Activated CD4-positive, alpha-beta T cell treated with anti-CD3 and anti-CD28 coated beads, Interleukin-2, amount 50 U/mL, for 48 hours (primary cell): Measurements from ENCODE around the gene STAB2.
"Not testable (repeated sequence)": the region's sequence is repeated elsewhere in the genome, so short reads cannot be mapped to it uniquely, and the experiment has no call there.

ENCODE experiments used
- DNase-seq, 2 experiments: peaks; one replicate each; pipeline ENCODE4 v3.0.0-alpha.2; 2020

The STAB2 gene

DNA sequence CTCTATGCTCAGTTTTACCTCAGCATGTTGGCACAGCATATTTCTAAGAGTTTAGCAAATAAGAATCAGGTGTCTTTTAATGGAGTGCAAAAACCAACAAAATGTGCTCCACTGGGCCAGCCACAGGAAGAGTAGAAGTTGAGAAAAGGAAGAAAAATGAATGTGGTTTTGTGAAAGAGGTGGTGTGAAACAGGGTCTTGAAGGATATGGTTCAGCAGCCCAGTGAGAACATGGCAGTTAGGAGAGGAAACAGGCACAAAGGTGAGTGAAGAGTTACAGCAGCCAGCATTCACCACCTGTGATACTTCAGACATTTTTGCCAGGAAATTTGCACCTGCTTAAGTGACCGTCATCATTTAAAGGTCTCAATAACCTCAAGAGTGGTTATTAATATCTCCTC, 2.4 kb downstream of the STAB2 start:
- no peak for DNase-seq

DNA sequence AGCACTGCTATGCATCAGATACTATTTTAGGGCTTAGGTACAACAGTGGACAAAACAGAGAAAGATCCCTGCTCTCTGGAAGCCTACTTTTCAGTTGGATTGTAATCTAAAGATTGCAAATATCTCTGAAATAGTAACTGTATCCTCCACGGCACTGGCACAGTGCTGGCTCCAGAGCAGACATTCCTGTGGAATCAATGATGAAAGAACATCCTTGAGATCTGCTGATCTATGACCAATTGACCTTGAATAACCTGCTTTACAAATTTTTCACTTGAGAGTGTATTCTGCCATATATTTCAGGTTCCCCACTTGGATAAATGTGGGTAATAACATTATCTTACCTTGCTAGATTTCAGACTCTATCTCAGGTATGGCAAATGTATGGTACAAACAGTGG, 3.2 kb downstream of the STAB2 start:
- DNase-seq = no peak

DNA sequence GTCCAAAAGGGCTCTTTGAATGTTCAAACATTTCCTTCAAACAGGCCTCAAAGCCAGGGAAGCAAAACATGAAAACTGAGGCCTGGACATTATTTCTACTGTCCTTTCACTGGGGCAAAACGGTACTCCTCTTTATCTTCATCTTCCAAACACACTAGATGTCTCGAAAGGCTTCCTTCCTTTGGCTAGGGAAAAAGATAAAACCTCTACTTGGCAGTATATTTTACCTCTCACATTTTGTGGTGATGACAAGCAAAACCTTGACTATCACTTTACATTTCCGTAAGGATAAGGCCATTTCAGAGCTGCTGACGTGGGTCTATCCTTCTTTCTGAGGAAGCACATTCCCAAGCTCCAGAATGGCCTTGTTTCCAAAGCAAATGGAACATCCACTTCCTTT, 9.9 kb downstream of the STAB2 start:
- DNase-seq = no peak

DNA sequence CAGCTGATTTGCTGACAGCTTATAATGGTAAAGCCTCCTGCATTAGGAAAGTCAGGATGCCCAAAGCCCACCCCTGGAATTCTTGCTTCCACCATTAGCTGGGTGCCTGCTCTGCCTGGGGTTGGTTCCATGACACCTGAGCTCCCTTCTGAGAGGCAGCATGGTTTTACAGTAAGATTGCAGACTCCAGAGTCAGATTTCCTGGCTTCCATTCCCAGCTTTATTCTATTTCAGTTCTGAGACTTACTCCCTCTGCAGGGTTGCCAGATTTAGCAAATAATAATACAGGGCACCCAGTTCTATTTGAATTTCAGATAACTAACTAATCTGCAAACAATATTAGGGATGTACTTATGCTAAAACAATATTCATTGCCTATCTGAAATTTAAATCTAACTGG, 12.2 kb downstream of the STAB2 start:
- DNase-seq = no peak

DNA sequence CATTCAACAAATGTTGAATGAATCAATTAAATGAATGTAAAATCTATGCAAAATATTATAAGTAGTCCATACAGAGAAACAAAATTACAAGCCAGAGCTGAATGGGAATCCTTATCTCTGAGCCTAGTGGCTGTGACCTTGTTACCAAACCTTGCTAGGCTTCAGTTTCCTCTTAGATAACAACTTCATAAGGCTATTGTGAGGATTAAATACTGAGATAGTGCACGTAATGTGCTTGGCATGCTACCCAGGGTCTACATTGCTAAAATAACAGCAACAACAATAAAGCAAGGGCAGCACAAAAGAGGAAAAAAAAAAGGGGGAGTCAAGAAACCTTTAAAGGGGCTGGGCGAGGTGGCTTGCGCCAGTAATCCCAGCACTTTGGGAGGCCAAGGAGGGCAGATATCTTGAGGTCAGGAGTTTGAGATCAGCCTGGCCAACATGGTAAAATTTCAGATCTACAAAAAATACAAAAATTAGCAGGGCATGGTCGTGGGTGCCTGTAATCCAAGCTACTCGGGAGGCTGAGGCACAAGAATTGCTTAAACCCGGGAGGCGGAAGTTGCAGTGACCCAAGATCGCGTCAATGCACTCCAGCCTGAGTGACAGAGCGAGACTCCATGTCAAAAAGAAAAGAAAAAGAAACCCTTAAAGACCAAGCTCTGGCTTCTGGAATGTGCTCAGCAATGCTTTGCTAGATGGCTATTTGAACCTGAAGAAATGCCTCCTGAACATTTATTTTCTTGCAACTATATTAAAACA, 14.1 kb downstream of the STAB2 start:
- DNase-seq = no peak

DNA sequence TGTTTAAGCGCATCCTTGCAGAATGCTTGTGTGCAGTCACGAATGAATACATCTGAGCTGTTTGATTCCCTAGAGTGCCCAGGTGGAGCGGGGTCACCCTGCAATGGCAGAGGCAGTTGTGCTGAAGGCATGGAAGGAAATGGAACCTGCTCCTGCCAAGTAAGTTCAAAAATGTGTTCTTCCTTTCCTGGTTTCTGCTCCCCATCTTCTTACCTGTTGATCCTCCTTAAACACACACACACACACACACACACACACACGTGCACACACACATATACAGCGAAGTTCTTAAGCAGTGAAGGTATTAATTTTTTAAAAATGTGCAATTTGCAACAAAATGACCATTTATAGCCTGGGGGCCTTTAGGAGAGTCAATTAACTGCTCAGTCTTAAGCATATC, 33.3 kb downstream of the STAB2 start:
- no peak for DNase-seq

DNA sequence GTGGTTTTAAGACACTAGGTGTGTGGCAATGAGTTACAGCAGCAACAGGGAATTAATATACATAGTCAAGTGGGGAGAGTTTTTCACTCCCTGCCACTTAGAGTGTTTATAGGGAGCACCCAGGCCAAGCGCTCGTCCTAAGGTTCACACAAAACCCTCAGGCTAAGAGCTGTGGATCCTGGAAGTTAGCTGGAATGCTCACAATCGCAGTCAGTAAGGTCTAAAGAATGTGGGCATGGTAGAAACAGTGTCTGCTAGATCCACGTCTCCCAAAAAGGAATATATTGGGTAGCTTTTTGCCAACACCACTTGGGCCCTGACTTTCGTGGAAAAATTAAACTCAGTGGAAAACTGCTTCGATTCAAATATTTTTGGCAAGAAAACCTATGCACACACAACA, 36.6 kb downstream of the STAB2 start:
- DNase-seq = no peak

DNA sequence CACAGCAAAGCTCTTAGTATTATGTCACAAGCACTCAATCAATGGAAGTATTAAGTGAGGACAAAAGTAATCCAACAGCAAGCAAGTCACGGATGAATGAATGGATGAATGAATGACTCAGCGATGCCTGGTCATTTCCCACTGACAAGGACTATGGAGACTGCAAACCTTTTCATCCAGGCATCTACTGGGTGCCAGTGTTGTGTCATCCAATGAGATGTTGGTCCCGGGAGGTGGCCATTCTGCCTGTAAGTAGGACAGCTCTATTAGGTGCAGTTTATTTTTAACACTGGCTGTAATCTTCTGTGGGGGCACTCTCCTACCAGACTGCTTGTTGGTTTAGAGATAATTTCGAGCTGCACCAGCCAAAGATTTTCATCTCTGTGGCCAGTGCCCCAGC, 39.4 kb downstream of the STAB2 start:
- DNase-seq = no peak

DNA sequence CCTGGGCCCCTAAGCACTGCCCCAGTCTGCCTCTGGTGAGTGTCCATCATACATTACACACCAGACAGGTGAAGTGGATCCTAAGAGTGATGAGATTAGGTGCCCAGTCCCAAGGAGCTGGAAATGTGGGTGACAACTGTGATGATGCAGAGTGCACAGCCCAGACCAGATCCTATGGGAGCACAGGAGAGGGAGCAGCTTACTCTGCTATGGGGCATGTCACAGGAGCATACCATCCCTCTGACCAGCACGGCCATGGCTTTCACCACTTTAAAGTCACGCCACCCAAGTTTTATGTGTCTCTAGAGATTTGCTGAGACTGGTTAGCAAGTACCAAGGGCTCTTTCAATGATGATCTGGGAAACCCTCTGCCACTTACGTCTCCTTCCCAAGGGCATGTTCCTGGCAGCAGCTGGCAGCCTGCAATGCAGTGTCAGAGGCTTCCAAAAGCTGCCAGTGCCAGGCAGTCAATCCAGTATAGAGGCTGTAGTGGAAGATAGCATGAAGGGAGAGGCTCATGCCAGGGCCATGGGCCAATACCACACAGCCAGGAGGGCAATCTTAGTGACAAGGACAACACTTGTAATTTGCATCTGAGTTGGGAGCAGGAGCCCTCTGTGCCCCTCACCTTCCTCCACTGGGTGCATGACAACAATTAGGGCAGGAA, 40.2 kb downstream of the STAB2 start:
- no peak for DNase-seq

DNA sequence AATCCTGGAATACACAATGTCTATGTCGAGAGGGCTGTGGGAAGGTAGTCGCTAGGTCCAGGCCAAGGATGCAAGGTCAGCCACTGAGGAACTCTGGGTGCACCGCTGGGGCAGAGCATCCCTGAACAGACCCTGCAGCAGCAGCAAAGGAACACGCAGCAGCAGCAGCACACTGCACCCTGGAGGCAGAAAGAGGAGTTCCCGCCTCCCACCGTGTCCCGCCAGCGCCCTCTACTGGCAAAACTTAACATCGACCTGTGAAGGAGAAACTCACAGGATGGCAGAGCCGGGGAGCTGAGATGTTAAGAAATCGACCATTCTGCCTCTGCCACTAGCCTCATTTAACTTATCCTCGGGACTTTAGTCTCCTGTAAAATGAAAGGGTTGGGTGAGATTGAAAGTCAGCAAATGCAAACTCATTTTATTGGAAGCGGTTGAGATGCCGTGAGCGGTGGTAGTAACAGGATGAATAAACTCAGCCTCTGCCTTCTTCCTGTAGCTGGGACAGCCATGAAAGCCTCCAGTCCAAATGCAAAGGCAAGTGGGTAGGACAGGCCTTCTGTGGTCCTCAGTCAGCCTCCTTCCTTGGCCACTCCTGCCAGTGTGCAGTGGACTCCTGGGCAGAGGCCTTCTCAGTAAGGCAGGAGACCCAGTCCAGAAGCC, 45.6 kb downstream of the STAB2 start:
- DNase-seq = peak; percentile 70 to 75

DNA sequence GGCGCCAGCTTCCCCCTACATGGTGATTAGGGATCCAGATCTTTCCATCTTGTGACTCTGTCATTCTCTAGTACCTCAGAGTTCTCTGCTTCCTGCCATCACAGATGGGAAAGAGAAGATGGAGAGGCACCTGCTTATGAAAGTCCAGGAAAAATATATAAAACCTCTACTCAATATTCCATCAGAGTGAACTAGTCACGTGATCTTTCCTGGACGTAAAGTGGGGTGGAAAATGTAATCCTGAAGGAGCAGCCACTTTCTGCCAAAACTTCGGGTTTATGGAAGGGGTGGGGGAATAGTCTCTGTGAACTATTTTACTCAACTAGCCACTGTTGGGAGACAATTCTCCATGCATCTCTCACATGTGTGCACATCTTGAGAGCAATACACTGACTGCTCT, 47.7 kb downstream of the STAB2 start:
- DNase-seq = no peak

DNA sequence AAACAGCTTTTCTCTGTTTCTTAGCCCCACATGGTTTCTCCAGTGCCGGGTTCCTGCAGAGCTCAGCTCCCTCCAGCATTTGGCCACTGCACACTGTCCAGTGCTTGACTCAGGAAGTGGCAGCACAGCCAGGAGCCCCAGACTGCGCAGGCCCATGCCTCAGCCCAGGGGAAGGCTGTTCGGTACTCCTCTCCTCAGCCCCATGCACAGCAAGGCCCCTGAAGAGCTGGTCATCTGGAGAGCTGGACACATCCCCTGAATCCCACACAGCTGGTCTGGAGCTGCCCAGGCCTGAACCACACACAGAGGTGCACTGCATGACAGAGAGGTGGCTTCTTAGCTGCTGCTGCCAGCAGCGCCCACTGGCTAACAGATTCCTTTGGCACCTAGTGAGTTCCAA, 48.3 kb downstream of the STAB2 start:
- DNase-seq = no peak

DNA sequence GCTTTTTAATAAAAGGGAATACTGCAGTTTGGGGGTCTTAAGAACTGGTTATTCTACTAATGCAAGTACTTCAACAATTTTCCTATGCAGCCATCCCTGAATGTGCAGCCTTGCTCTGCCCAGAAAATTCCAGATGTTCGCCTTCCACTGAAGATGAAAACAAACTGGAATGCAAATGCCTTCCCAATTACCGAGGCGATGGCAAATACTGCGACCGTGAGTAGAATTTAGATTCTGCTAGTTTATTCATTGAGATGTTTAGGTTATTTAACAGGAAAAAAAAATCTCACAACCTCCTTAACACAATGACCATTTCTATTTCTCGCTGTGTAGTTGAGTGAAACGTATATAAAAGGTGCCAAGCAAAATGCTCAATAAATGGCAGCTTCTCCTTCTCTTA, 49.9 kb downstream of the STAB2 start:
- no peak for DNase-seq

DNA sequence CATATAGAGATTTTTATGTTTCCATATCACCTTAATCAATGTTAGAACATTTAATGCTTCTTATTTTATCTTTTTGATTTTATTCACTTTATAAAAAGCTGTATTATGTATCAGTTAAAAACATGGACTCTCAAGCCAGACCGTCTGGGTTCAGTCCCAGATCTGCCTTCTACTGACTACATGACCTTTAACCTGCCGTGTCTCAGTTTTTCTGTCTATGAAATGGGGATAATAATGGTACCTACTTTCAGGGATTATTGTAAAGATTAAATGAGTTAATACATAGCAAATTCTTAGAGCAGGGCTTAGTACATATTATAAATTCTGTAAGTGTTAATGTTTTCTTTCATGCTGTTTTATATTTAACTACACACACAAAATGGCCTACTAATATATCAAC, 50.4 kb downstream of the STAB2 start:
- no peak for DNase-seq

DNA sequence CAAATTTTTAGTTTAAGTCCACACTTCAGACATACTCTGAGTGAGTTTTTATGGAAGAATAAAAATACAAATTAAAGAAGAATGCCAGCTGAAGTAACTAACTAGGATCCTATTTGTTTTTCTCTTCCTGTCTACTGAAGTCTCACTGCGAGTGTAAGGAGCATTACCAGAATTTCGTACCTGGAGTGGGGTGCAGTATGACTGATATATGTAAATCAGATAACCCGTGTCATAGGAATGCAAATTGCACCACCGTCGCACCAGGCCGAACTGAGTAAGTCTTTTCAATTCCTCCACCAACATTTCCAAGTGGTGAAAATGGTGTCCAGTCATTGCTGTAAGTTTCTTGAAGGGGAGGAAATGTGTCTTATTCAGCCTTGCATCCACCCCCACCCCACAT, 52.9 kb downstream of the STAB2 start:
- DNase-seq = no peak

DNA sequence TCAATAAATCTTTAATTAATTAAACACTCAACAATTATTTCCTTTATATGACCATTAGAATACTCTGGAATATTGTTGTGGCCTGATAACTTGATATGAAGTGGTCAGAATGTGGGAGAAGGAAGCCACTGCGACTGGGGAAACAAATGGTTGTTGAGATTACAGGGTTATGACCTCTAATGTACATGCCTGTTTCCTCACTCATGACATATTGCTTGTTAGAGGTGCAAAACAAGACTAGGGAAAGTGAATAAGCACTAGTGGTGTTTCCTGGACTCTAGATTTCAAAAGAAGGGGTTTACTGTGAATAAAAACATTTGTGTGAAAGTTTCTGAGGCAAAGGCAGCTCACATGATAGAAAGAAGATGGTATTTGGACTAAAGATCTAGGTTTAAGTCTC, 53.3 kb downstream of the STAB2 start:
- DNase-seq = no peak

DNA sequence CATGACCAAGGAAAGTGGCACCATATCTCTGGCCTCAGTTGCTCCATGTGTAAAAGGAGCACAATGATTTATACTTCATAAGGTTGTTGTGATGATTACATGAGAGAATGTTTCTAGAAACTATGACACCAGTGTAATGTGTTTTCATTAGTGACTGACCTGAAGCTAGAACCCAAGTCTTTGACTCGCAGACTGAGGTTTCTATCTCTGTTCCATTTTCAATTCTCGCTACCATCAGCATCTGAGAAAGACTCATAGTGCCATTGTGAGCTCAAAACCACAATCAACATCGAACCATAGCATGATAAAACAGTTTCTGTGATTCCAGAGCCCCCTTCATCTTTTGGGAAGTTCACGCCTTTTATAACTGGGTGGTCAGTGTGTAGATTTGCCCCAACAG, 53.8 kb downstream of the STAB2 start:
- DNase-seq = no peak

DNA sequence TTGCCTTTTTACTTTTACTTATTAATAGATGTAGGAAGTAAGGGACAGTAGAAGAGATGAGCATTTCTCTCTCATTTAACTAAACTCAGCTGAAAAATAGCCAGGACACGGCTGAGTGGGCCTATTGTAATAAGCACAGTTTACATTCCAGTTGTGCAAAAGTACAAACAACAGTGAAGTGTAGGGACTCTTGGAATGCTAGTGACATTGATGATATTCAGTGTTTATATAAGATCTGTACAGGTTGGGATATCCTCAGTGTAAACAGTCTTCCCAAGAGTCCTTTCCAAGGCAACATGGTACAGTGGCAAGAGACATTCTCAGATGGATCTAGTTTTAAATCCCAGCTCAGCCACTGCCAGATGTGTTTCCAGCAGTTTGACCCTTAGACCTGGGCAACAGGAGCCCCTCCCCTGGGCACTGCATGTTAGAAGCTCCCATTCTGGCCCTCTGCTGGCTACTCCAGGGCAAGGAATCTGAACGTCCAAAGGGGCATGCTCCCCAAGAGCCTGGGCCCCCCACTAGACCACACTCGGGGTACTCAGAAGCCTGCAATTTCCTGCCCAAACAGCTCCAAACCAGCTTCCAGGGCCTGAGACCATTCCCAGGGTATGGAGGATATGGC, 55.3 kb downstream of the STAB2 start:
- DNase-seq = no peak

DNA sequence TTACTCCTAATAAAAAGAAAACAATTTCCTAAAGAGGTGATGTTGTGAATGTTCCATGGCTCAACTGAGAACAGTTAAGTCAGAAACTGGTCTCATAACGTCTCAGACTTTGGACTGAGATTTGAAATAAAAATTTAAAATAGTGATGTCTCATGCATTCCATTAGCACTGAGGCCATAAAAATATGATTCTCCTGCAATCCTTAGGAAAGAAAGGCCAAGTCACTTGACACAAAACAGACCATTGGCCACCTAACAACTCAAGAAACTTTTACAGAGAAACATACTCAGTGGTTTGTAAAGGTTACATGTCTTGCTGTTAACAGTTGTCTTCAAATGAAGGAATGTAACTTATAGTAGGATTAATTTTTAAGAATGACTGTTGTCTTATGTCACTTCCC, 58.1 kb downstream of the STAB2 start:
- no peak for DNase-seq

DNA sequence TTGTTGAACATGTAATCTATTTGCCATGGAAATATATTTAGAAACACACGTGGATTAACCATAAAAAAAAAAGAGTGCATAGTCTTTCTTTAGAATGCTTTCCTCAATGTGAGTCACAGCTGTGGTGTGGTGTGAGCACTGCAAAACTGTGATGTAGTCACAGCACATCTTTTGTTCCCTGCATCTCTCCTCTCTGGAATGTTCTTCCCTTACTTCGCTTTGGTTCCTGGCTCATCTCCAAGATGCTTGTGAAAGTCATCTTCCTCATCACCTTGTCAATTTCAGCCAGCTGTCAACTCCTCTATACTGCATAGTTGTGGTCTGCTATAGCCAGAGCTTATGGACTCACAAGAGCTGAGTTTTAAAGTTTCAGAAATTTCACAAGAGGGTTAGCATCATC, 60.2 kb downstream of the STAB2 start:
- no peak for DNase-seq

DNA sequence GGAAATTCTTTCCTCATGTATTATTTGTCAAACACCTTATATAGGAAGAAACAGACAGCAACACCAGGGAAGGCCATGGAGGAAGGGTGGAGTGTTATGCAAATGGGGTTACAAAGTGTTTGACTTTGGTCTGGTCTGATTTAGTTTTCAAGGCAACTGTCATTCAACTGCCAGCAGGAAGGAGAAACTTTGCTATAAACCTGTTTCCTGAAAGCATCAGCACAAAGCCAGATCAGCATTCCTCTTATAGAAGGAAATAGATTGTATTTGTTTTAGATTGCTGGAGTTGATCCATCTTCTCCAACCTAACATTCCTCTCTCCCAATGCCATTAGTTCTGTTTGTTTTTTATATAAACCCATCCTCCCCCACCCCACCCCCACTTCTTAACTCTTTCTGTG, 65.7 kb downstream of the STAB2 start:
- no peak for DNase-seq

DNA sequence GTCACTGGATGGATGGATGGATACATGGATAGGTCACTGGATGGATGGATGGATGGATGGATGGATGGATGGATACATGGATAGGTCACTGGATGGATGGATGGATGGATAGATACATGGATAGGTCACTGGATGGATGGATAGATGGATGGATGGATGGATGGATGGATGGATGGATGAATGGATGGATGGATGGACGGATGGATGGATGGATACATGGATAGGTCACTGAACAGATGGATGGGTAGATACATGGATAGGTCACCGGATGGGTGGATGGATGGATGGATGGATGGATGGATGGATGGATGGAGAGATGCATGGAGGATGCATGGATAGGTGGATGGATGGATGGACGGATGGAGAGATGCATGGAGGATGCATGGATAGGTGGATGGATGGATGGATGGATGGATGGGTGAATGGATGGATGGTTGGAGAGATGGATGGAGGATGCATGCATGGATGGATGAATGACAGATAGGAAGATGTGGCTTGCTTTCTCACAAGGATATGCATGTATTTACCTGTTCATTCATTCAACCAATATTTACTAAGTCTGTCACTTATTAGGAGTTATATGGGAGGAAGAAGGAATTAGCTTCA, 66.6 kb downstream of the STAB2 start:
- DNase-seq = not testable (repeated sequence)

DNA sequence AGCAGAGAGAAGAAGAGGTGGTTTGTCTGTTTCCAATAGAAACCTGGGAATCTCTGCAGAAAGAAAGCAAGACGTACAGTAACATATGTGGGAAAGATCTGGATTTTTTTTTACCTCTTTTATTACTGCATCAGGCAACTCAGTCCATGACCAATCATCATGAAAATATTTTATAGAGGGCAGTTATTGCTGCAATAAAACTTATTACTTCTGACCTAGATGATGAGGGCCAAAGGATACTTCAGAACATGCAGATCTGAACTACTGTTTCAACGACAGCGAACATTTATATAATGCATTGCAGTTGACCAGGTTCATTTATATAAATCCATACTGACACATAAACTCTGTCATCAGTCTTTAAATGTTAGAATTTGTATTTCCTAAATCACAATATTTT, 67.7 kb downstream of the STAB2 start:
- DNase-seq = no peak

DNA sequence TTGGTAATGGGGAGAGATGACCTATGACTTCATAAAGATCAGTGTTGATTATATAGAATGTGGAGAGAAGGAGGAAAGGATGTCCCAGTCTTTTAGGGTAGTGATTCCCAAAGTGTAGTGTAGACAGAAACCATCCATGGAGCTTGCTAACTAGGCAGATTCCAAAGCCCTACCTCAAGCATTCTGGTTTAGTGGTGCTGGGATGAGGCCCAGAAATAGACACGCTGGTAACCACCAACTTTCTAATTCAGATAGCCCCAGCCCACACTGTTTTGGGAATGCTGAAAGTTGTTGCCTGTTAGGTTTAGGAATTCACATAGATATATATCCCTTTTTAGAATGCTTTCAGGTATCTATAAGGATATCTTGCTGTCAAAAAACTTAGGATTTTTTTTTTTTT, 69.2 kb downstream of the STAB2 start:
- no peak for DNase-seq
